HepG2 (cell line): ENCODE results near the gene CYP4F2. TPM values are rescaled to one million over a fixed set of nuclear protein-coding genes. Genes with fewer than 3 reads are reported as not detected.

Experiments used
- ATF6 ChIP-seq: sonication (generic); formaldehyde crosslinking; conservative IDR thresholded peaks from 2 replicates; pipeline ENCODE4 v1.4.0; 2020; ENCODE audit warnings: missing genetic modification reagents
- ATF7 ChIP-seq, 2 experiments: fragments of 450-650 bp in 1 of 2; sonication (generic) in 1 of 2; formaldehyde crosslinking in 1 of 2; IDR thresholded peaks; 2 replicates each; pipeline versions ENCODE4 v1.4.0 to v1.6.1; 2016 to 2020; ENCODE audit warnings: antibody characterized with exemption in 1 of 2, mild to moderate bottlenecking in 1 of 2, missing genetic modification reagents in 1 of 2
- BORCS8-MEF2B ChIP-seq: sonication (generic); formaldehyde crosslinking; IDR thresholded peaks from 2 replicates; pipeline ENCODE4 v1.8.0; 2022; ENCODE audit warnings: mild to moderate bottlenecking, missing genetic modification reagents
- DMTF1 ChIP-seq: sonication (generic); formaldehyde crosslinking; IDR thresholded peaks from 2 replicates; pipeline ENCODE4 v1.4.0; 2020; ENCODE audit warnings: mild to moderate bottlenecking, missing genetic modification reagents
- ERF ChIP-seq: IDR thresholded peaks from 2 replicates; pipeline ENCODE4 v1.6.1; 2018; ENCODE audit warnings: missing biosample characterization, missing genetic modification reagents
- HMG20B ChIP-seq: conservative IDR thresholded peaks from 2 replicates; pipeline ENCODE4 v1.6.1; 2016; ENCODE audit warnings: missing genetic modification reagents, missing compliant biosample characterization
- MIER2 ChIP-seq: IDR thresholded peaks from 2 replicates; pipeline ENCODE4 v1.6.1; 2016; ENCODE audit warnings: missing biosample characterization, missing genetic modification reagents
- MIXL1 ChIP-seq: IDR thresholded peaks from 2 replicates; pipeline ENCODE4 v1.6.1; 2016
- NFRKB ChIP-seq: fragments of 450-650 bp; IDR thresholded peaks from 2 replicates; pipeline ENCODE4 v1.6.1; 2017
- NR3C1 ChIP-seq: sonication (generic); formaldehyde crosslinking; IDR thresholded peaks from 2 replicates; pipeline ENCODE4 v1.4.0; 2020; ENCODE audit warnings: missing genetic modification reagents
- PHB2 ChIP-seq: fragments of 450-650 bp; IDR thresholded peaks from 2 replicates; pipeline ENCODE4 v1.6.1; 2018; ENCODE audit not compliant: partially characterized antibody
- POLR2AphosphoS2 ChIP-seq: IDR thresholded peaks from 2 replicates; pipeline ENCODE4 v1.6.1; 2011; ENCODE audit warnings: low read depth, low read length, improper control_type of control experiment
- TBX2 ChIP-seq: sonication (generic); formaldehyde crosslinking; IDR thresholded peaks from 2 replicates; pipeline ENCODE4 v1.5.0; 2020; ENCODE audit warnings: missing genetic modification reagents, mild to moderate bottlenecking, borderline replicate concordance
- XBP1 ChIP-seq: sonication (generic); formaldehyde crosslinking; IDR thresholded peaks from 2 replicates; pipeline ENCODE4 v1.5.0; 2020; ENCODE audit warnings: missing genetic modification reagents
- YY1 ChIP-seq: IDR thresholded peaks from 2 replicates; pipeline ENCODE4 v1.6.1; 2011; ENCODE audit warnings: low read length, low read depth, moderate library complexity, mild to moderate bottlenecking; ENCODE audit not compliant: insufficient read depth, insufficient replicate concordance
- ZBTB38 ChIP-seq: sonication (generic); formaldehyde crosslinking; IDR thresholded peaks from 2 replicates; pipeline ENCODE4 v1.5.1; 2020; ENCODE audit warnings: mild to moderate bottlenecking, missing genetic modification reagents
- ZKSCAN8 ChIP-seq: IDR thresholded peaks from 2 replicates; pipeline ENCODE4 v1.6.1; 2016; ENCODE audit warnings: borderline replicate concordance, missing genetic modification reagents, missing compliant biosample characterization
- ZNF101 ChIP-seq: sonication (generic); formaldehyde crosslinking; IDR thresholded peaks from 2 replicates; pipeline ENCODE4 v1.4.0; 2020; ENCODE audit warnings: mild to moderate bottlenecking, low read depth, missing genetic modification reagents, borderline replicate concordance
- ZNF546 ChIP-seq: sonication (generic); formaldehyde crosslinking; conservative IDR thresholded peaks from 2 replicates; pipeline ENCODE4 v1.8.1; 2023; ENCODE audit warnings: mild to moderate bottlenecking, missing genetic modification reagents
- ZNF556 ChIP-seq: sonication (generic); formaldehyde crosslinking; IDR thresholded peaks from 2 replicates; pipeline ENCODE4 v1.4.0; 2020; ENCODE audit warnings: mild to moderate bottlenecking, missing genetic modification reagents, borderline replicate concordance
- ZNF577 ChIP-seq: sonication (generic); formaldehyde crosslinking; IDR thresholded peaks from 2 replicates; pipeline ENCODE4 v1.4.0; 2020; ENCODE audit warnings: mild to moderate bottlenecking, low read depth, missing genetic modification reagents, borderline replicate concordance
- ZNF720 ChIP-seq: sonication (generic); formaldehyde crosslinking; IDR thresholded peaks from 2 replicates; pipeline ENCODE4 v1.4.0; 2020; ENCODE audit warnings: missing genetic modification reagents
- polyA plus RNA-seq, 8 experiments: library from polyadenylated mRNA; depleted of rRNA in 3 of 8; stranded (reverse) in 7 of 8; unstranded in 1 of 8; fragments of >200 nt; fragmentation: Illumina TruSeq in 4 of 8; extraction: Trizol in 4 of 8; gene quantifications; 2 replicates each; pipeline versions ENCODE4 v1.2.1 to v1.2.3, GENCODE V29; 2011 to 2016; ENCODE audit warnings: low read depth in 4 of 8, missing spikeins in 1 of 8, mixed read lengths in 1 of 8; ENCODE audit not compliant: insufficient read depth in 1 of 8
- total RNA-seq, 5 experiments: library from RNA; depleted of rRNA; stranded (reverse); fragments of >200 nt; fragmentation: Illumina TruSeq; extraction: Trizol; gene quantifications; 2 replicates each; pipeline ENCODE4 v1.2.3, GENCODE V29; 2016; ENCODE audit warnings: low read depth in 1 of 5
- TF ChIP-seq, protein P1 (sequence below): sonication (generic); formaldehyde crosslinking; IDR thresholded peaks from 2 replicates; pipeline ENCODE4 v1.4.0; 2020; ENCODE audit warnings: mild to moderate bottlenecking, missing genetic modification reagents
- TF ChIP-seq, protein P2 (sequence below): sonication (generic); formaldehyde crosslinking; IDR thresholded peaks from 2 replicates; pipeline ENCODE4 v1.4.0; 2020; ENCODE audit warnings: missing genetic modification reagents

CYP4F2 gene
- total and polyA plus RNA-seq, 2 of the 13 experiments (the other 11 are each of a cell fraction or from before 2014, with no cell fraction given), result 3.7 to 3.9 TPM

DNA sequence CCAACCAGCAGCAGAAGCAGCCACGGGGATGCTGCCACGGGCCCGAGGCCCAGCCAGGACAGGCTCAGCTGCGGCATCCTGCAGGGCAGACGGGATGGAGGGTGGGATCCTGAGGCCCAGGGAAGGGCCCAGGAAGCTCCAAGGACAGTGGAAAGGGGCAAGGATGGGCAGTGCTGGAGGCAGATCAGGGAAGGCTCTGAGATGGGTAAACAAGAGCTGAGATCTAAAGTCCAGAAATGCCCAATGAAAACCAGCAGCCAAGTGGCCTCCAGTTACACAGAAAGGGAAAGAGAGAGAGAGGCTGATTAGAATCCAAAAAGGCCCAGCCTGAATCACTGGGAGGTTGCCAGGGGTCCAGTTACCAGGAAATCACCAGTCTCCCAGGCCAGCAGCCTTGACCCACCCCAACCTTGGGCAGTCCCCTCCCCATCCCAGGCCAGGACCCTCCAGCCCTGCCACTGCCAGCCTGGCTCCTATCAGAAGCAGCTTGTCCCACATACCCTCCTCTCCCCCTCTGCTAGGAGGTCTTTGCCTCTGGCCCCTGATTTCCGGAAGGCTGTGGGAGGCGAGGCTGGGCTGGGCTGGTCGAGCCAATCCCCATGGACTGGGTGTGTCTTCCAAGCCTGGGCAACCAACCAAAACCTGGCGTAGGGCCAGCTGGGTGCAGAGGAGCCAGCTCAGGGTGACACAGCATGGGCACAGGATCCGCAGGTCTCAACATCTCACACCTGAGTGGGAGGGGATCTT lies 36.6 kb upstream of the CYP4F2 start, which contains the start of gene CYP4F11 (continued):
- TF ChIP-seq ZKSCAN8, result no peak
- TF ChIP-seq ZNF577, result no peak
- TF ChIP-seq MIXL1 (CRISPR knock-in tag), result 0 out of 2 replicates have a peak, but pooled peaks have one; percentile 23
- TF ChIP-seq ATF7 (IDR thresholded peaks at IDR 0.05), result no peak
- no peak for TF ChIP-seq ATF7 (CRISPR knock-in tag; IDR thresholded peaks at IDR 0.05)
- 0 out of 2 replicates have a peak, but pooled peaks have one; percentile 32 for TF ChIP-seq HMG20B (CRISPR knock-in tag)
- TF ChIP-seq ZNF101, result no peak
- no peak for TF ChIP-seq POLR2AphosphoS2
- TF ChIP-seq BORCS8-MEF2B, result no peak
- no peak for TF ChIP-seq ZNF556
- TF ChIP-seq ERF, result no peak
- TF ChIP-seq, protein P1, sequence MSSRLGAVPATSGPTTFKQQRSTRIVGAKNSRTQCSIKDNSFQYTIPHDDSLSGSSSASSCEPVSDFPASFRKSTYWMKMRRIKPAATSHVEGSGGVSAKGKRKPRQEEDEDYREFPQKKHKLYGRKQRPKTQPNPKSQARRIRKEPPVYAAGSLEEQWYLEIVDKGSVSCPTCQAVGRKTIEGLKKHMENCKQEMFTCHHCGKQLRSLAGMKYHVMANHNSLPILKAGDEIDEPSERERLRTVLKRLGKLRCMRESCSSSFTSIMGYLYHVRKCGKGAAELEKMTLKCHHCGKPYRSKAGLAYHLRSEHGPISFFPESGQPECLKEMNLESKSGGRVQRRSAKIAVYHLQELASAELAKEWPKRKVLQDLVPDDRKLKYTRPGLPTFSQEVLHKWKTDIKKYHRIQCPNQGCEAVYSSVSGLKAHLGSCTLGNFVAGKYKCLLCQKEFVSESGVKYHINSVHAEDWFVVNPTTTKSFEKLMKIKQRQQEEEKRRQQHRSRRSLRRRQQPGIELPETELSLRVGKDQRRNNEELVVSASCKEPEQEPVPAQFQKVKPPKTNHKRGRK (CRISPR knock-in tag), result no peak
- no peak for TF ChIP-seq ATF6
- 0 out of 2 replicates have a peak, but pooled peaks have one; percentile 20 for TF ChIP-seq TBX2 (CRISPR knock-in tag)
- no peak for TF ChIP-seq XBP1 (CRISPR knock-in tag)
- TF ChIP-seq YY1, result no peak
- no peak for TF ChIP-seq ZNF546 (CRISPR knock-in tag)
- TF ChIP-seq ZBTB38 (CRISPR knock-in tag), result no peak
- TF ChIP-seq, protein P2, sequence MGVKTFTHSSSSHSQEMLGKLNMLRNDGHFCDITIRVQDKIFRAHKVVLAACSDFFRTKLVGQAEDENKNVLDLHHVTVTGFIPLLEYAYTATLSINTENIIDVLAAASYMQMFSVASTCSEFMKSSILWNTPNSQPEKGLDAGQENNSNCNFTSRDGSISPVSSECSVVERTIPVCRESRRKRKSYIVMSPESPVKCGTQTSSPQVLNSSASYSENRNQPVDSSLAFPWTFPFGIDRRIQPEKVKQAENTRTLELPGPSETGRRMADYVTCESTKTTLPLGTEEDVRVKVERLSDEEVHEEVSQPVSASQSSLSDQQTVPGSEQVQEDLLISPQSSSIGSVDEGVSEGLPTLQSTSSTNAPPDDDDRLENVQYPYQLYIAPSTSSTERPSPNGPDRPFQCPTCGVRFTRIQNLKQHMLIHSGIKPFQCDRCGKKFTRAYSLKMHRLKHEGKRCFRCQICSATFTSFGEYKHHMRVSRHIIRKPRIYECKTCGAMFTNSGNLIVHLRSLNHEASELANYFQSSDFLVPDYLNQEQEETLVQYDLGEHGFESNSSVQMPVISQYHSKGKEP, result no peak
- no peak for TF ChIP-seq MIER2
- TF ChIP-seq PHB2, result no peak
- TF ChIP-seq DMTF1 (CRISPR knock-in tag), result no peak
- TF ChIP-seq NFRKB, result no peak
- no peak for TF ChIP-seq ZNF720 (CRISPR knock-in tag)
- no peak for TF ChIP-seq NR3C1 (CRISPR knock-in tag)
